ENCODE measurements around the gene SYNRG. TPM values are rescaled to one million over a fixed set of nuclear protein-coding genes. Genes with fewer than 3 reads are reported as not detected.

SYNRG gene
- total and polyA plus RNA-seq, 2 donors (not counting 3 experiments of a cell fraction or from before 2014, with no cell fraction given) = 15.3 to 42.2 TPM

- peaks cover 6 to 21% of the 10 kb centered on the region in 2 experiments for H3K36me3 ChIP-seq (ENCODE audit: control insufficient read depth in 2 of 2, extremely low read depth in 1 of 2, insufficient read depth in 2 of 2, low read length in 2 of 2)
- H3K27ac ChIP-seq (ENCODE audit: insufficient read depth, low read depth, low read length) = no peak overlapping the region
- no peak for FAIRE-seq
- no peak overlapping the region for H3K4me3 ChIP-seq (replicated peaks in 1 of 3; ENCODE audit: insufficient read depth in 1 of 3, low read depth in 1 of 3, low read length in 3 of 3)
- POLR2A ChIA-PET = interaction anchor here (0.5 kb wide), 1 partner anchor 255 kb away, joined by 3 read pairs; no protein-coding TSS in a partner anchor
- intact Hi-C loops (cut with micrococcal nuclease) = no loop called here
- no peak overlapping the region for H3K9ac ChIP-seq (replicated peaks; ENCODE audit: extremely low read depth, insufficient read depth, low read length)
- H3K4me1 ChIP-seq (ENCODE audit: control insufficient read depth, extremely low read depth, insufficient read depth, low read length) = no peaks in the 10 kb centered on the region
- BruUV-seq (replicated peaks) = no TSS peak
- H3K9me3 ChIP-seq (replicated peaks; ENCODE audit: control insufficient read depth, insufficient read depth, low read length) = no peaks in the 10 kb centered on the region
- no peaks in the 10 kb centered on the region for H3K27me3 ChIP-seq (ENCODE audit: control insufficient read depth in 2 of 2, insufficient read depth in 2 of 2, low read length in 2 of 2)
- H3K79me2 ChIP-seq (ENCODE audit: control insufficient read depth, insufficient read depth, low read length) = no peaks in the 10 kb centered on the region
- dilution Hi-C loops (cut with MboI; ENCODE audit: extremely low pct_ligation_motif_present, low sequenced_read_pairs) = no loop called here
- H4K20me1 ChIP-seq (replicated peaks; ENCODE audit: control insufficient read depth, extremely low read depth, insufficient read depth, low read length) = no peaks in the 10 kb centered on the region
- TF ChIP-seq GATA2 (IDR thresholded peaks at IDR 0.05; ENCODE audit: insufficient read depth, insufficient read length, low read depth, low read length) (no peak), CTCF (IDR thresholded peaks at IDR 0.05; ENCODE audit: extremely low read depth in 1 of 2, insufficient read depth in 1 of 2, low read depth in 1 of 2, low read length in 2 of 2) (no peak), MYC (IDR thresholded peaks at IDR 0.05; ENCODE audit: low read depth, low read length) (no peak), FOS (IDR thresholded peaks at IDR 0.05; ENCODE audit: borderline replicate concordance, insufficient read depth, low read length) (no peak), JUN (IDR thresholded peaks at IDR 0.05; ENCODE audit: borderline replicate concordance, insufficient read depth, insufficient read length, low read depth) (no peak), EZH2 (IDR thresholded peaks at IDR 0.05; ENCODE audit: borderline replicate concordance, low read depth, low read length, severe bottlenecking) (no peak), POLR2A (IDR thresholded peaks at IDR 0.05; ENCODE audit: low read depth, low read length) (no peak)
- TF ChIP-seq, protein P1, sequence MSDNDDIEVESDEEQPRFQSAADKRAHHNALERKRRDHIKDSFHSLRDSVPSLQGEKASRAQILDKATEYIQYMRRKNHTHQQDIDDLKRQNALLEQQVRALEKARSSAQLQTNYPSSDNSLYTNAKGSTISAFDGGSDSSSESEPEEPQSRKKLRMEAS (IDR thresholded peaks at IDR 0.05; ENCODE audit: insufficient read depth, insufficient read length) = no peak
- no peak overlapping the region for H2AFZ ChIP-seq (ENCODE audit: low read depth, low read length)
- CTCF ChIA-PET = interaction anchor here (3.6 to 4.6 kb wide), 2 partner anchors 10 to 198 kb away, joined by 19 to 50 read pairs; no protein-coding TSS in a partner anchor
- no peak overlapping the region for H3K4me2 ChIP-seq (ENCODE audit: insufficient read depth, low read length)
- H3K9me1 ChIP-seq (replicated peaks; ENCODE audit: control insufficient read depth, extremely low read depth, insufficient read depth, low read length) = no peaks in the 10 kb centered on the region
- no peak for DNase-seq (ENCODE audit: low read depth, low spot score)
Observed at GRCh38 chr17:37571674-37572073, 37.5 kb downstream of the SYNRG start.

Measured in endothelial cell of umbilical vein (primary cell).